Measurements from ENCODE around the gene REG4.
"Not testable (repeated sequence)": the region's sequence is repeated elsewhere in the genome, so short reads cannot be mapped to it uniquely, and the experiment has no call there.

REG4 gene

GRCh38 chr1:119811387-119811786, at the start of gene REG4:
TSS of gene REG4 (minus strand) at chr1:119811460. CDS start at chr1:119808769, 2,691 bp downstream.
- H3K27me3 ChIP-seq (ENCODE audit: insufficient read depth, low read depth) = no peaks in the 10 kb centered on the region
- H3K9ac ChIP-seq = no peak within 1 kb of the TSS
- H3K36me3 ChIP-seq (ENCODE audit: insufficient read depth) = no peaks in the 10 kb centered on the region
- H4K20me1 ChIP-seq (ENCODE audit: insufficient read depth) = no peaks in the 10 kb centered on the region
- H3K27ac ChIP-seq = no peak within 1 kb of the TSS
- H2AFZ ChIP-seq (ENCODE audit: low read depth) = no peak within 1 kb of the TSS
- no peak for TF ChIP-seq CTCF (conservative IDR thresholded peaks at IDR 0.05; ENCODE audit: low read depth, low read length)
- no peaks in the 10 kb centered on the region for H3K79me2 ChIP-seq (ENCODE audit: insufficient read depth, low read depth)
- no peak within 1 kb of the TSS for H3K4me3 ChIP-seq (IDR thresholded peaks at IDR 0.05; ENCODE audit: insufficient read depth, low read depth, low read length)
- no peak within 1 kb of the TSS for H3K4me2 ChIP-seq
- peaks cover 9% of the 10 kb centered on the region for H3K4me1 ChIP-seq (ENCODE audit: low read depth, poor library complexity, severe bottlenecking)

GRCh38 chr1:119859647-119860046, 48.4 kb upstream of the REG4 start:
- no peak overlapping the region for H2AFZ ChIP-seq (ENCODE audit: low read depth)
- H3K4me1 ChIP-seq (ENCODE audit: low read depth, poor library complexity, severe bottlenecking) = no peaks in the 10 kb centered on the region
- no peaks in the 10 kb centered on the region for H4K20me1 ChIP-seq (ENCODE audit: insufficient read depth)
- TF ChIP-seq CTCF (conservative IDR thresholded peaks at IDR 0.05; ENCODE audit: low read depth, low read length) = no peak
- H3K9ac ChIP-seq = no peak overlapping the region
- no peaks in the 10 kb centered on the region for H3K36me3 ChIP-seq (ENCODE audit: insufficient read depth)
- H3K27me3 ChIP-seq (ENCODE audit: insufficient read depth, low read depth) = no peaks in the 10 kb centered on the region
- no peak overlapping the region for H3K4me3 ChIP-seq (IDR thresholded peaks at IDR 0.05; ENCODE audit: insufficient read depth, low read depth, low read length)
- no peak overlapping the region for H3K4me2 ChIP-seq
- no peak overlapping the region for H3K27ac ChIP-seq
- no peaks in the 10 kb centered on the region for H3K79me2 ChIP-seq (ENCODE audit: insufficient read depth, low read depth)

- H3K36me3 ChIP-seq (ENCODE audit: insufficient read depth); H3K27ac ChIP-seq; H3K4me2 ChIP-seq; H4K20me1 ChIP-seq (ENCODE audit: insufficient read depth); H3K9ac ChIP-seq; H3K4me1 ChIP-seq (ENCODE audit: low read depth, poor library complexity, severe bottlenecking); H3K4me3 ChIP-seq (IDR thresholded peaks at IDR 0.05; ENCODE audit: insufficient read depth, low read depth, low read length); H2AFZ ChIP-seq (ENCODE audit: low read depth); H3K27me3 ChIP-seq (ENCODE audit: insufficient read depth, low read depth); H3K79me2 ChIP-seq (ENCODE audit: insufficient read depth, low read depth): not testable (repeated sequence)
Measured at GRCh38 chr1:119858556-119859214, 47.4 kb upstream of the REG4 start.

GRCh38 chr1:119858126-119858525, 46.9 kb upstream of the REG4 start:
- H3K4me2 ChIP-seq = no peak overlapping the region
- no peak overlapping the region for H3K27ac ChIP-seq
- no peak overlapping the region for H2AFZ ChIP-seq (ENCODE audit: low read depth)
- H4K20me1 ChIP-seq (ENCODE audit: insufficient read depth) = no peaks in the 10 kb centered on the region
- H3K27me3 ChIP-seq (ENCODE audit: insufficient read depth, low read depth) = no peaks in the 10 kb centered on the region
- no peak overlapping the region for H3K9ac ChIP-seq
- H3K4me1 ChIP-seq (ENCODE audit: low read depth, poor library complexity, severe bottlenecking) = no peaks in the 10 kb centered on the region
- no peak for TF ChIP-seq CTCF (conservative IDR thresholded peaks at IDR 0.05; ENCODE audit: low read depth, low read length)
- H3K36me3 ChIP-seq (ENCODE audit: insufficient read depth) = no peaks in the 10 kb centered on the region
- H3K4me3 ChIP-seq (IDR thresholded peaks at IDR 0.05; ENCODE audit: insufficient read depth, low read depth, low read length) = no peak overlapping the region
- H3K79me2 ChIP-seq (ENCODE audit: insufficient read depth, low read depth) = no peaks in the 10 kb centered on the region

GRCh38 chr1:119853155-119853554, 41.9 kb upstream of the REG4 start:
- no peak overlapping the region for H2AFZ ChIP-seq (ENCODE audit: low read depth)
- no peaks in the 10 kb centered on the region for H3K4me1 ChIP-seq (ENCODE audit: low read depth, poor library complexity, severe bottlenecking)
- H3K4me3 ChIP-seq (IDR thresholded peaks at IDR 0.05; ENCODE audit: insufficient read depth, low read depth, low read length) = no peak overlapping the region
- no peaks in the 10 kb centered on the region for H4K20me1 ChIP-seq (ENCODE audit: insufficient read depth)
- TF ChIP-seq CTCF (conservative IDR thresholded peaks at IDR 0.05; ENCODE audit: low read depth, low read length) = no peak
- no peak overlapping the region for H3K4me2 ChIP-seq
- no peak overlapping the region for H3K9ac ChIP-seq
- H3K79me2 ChIP-seq (ENCODE audit: insufficient read depth, low read depth) = no peaks in the 10 kb centered on the region
- H3K27me3 ChIP-seq (ENCODE audit: insufficient read depth, low read depth) = no peaks in the 10 kb centered on the region
- H3K36me3 ChIP-seq (ENCODE audit: insufficient read depth) = no peaks in the 10 kb centered on the region
- H3K27ac ChIP-seq = no peak overlapping the region

Measured in KMS-11 (cell line).